Measurements from ENCODE around the gene DLGAP4.

DLGAP4 gene

GRCh38 chr20:36441027-36441414 lies 134.9 kb downstream of the DLGAP4 start:
- H3K27me3 ChIP-seq (replicated peaks; ENCODE audit: insufficient read depth, low read length) = no peaks in the 10 kb centered on the region
- no peak overlapping the region for H3K4me3 ChIP-seq (ENCODE audit: low read length)
- H3K36me3 ChIP-seq (replicated peaks; ENCODE audit: insufficient read depth, low read length) = no peaks in the 10 kb centered on the region
- no peaks in the 10 kb centered on the region for H3K79me2 ChIP-seq (ENCODE audit: low read length)
- no peaks in the 10 kb centered on the region for H3K9me2 ChIP-seq (replicated peaks; ENCODE audit: insufficient read depth, low read length)
- no peaks in the 10 kb centered on the region for H3K9me3 ChIP-seq (replicated peaks; ENCODE audit: insufficient read depth, low read length)
- no peaks in the 10 kb centered on the region for H3K4me1 ChIP-seq (ENCODE audit: low read length)
- no peak overlapping the region for H3K4me2 ChIP-seq (ENCODE audit: low read depth, low read length)
- H4K20me1 ChIP-seq (ENCODE audit: insufficient read depth, low read length) = no peaks in the 10 kb centered on the region
- H3F3A ChIP-seq (ENCODE audit: insufficient read depth, low read length) = no peaks in the 10 kb centered on the region
- DNase-seq = no peak
- no peak overlapping the region for H3K27ac ChIP-seq (ENCODE audit: low read length)
- no peak overlapping the region for H3K9ac ChIP-seq (ENCODE audit: low read length)
- no peak overlapping the region for H2AFZ ChIP-seq (ENCODE audit: low read length)
- TF ChIP-seq CTCF (IDR thresholded peaks at IDR 0.05; ENCODE audit: low read length) (no peak), EZH2 (optimal IDR thresholded peaks at IDR 0.05; ENCODE audit: low read depth, low read length) (no peak), EZH2phosphoT487 (IDR thresholded peaks at IDR 0.05; ENCODE audit: low read length) (no peak)

- no peak for DNase-seq
- Histone ChIP-seq H3K27ac (ENCODE audit: low read length) (no peak overlapping the region), H3K4me1 (ENCODE audit: low read length) (no peaks in the 10 kb centered on the region)
These were observed 135.3 kb downstream of the DLGAP4 start for GRCh38 chr20:36441416-36441815.

GRCh38 chr20:36445847-36446246 lies 139.7 kb downstream of the DLGAP4 start:
- H3K27me3 ChIP-seq (replicated peaks; ENCODE audit: insufficient read depth, low read length) = no peaks in the 10 kb centered on the region
- H3K4me1 ChIP-seq (ENCODE audit: low read length) = no peaks in the 10 kb centered on the region
- no peaks in the 10 kb centered on the region for H4K20me1 ChIP-seq (ENCODE audit: insufficient read depth, low read length)
- no peak overlapping the region for H2AFZ ChIP-seq (ENCODE audit: low read length)
- H3K9ac ChIP-seq (ENCODE audit: low read length) = no peak overlapping the region
- TF ChIP-seq CTCF (IDR thresholded peaks at IDR 0.05; ENCODE audit: low read length) (no peak), EZH2 (optimal IDR thresholded peaks at IDR 0.05; ENCODE audit: low read depth, low read length) (no peak), EZH2phosphoT487 (IDR thresholded peaks at IDR 0.05; ENCODE audit: low read length) (no peak)
- DNase-seq = no peak
- no peak overlapping the region for H3K27ac ChIP-seq (ENCODE audit: low read length)
- no peaks in the 10 kb centered on the region for H3K9me3 ChIP-seq (replicated peaks; ENCODE audit: insufficient read depth, low read length)
- no peak overlapping the region for H3K4me2 ChIP-seq (ENCODE audit: low read depth, low read length)
- H3K36me3 ChIP-seq (replicated peaks; ENCODE audit: insufficient read depth, low read length) = no peaks in the 10 kb centered on the region
- H3F3A ChIP-seq (ENCODE audit: insufficient read depth, low read length) = no peaks in the 10 kb centered on the region
- H3K9me2 ChIP-seq (replicated peaks; ENCODE audit: insufficient read depth, low read length) = no peaks in the 10 kb centered on the region
- no peaks in the 10 kb centered on the region for H3K79me2 ChIP-seq (ENCODE audit: low read length)
- H3K4me3 ChIP-seq (ENCODE audit: low read length) = no peak overlapping the region

More at GRCh38 chr20:36441416-36441815, 135.3 kb downstream of the DLGAP4 start:
- no peak overlapping the region for H3K4me3 ChIP-seq (ENCODE audit: low read length)
- H3K9me3 ChIP-seq (replicated peaks; ENCODE audit: insufficient read depth, low read length) = no peaks in the 10 kb centered on the region
- H3K4me2 ChIP-seq (ENCODE audit: low read depth, low read length) = no peak overlapping the region
- H3K36me3 ChIP-seq (replicated peaks; ENCODE audit: insufficient read depth, low read length) = no peaks in the 10 kb centered on the region
- no peaks in the 10 kb centered on the region for H3F3A ChIP-seq (ENCODE audit: insufficient read depth, low read length)
- no peak overlapping the region for H3K9ac ChIP-seq (ENCODE audit: low read length)
- no peaks in the 10 kb centered on the region for H3K27me3 ChIP-seq (replicated peaks; ENCODE audit: insufficient read depth, low read length)
- no peak for TF ChIP-seq CTCF (IDR thresholded peaks at IDR 0.05; ENCODE audit: low read length)
- no peak for TF ChIP-seq EZH2 (optimal IDR thresholded peaks at IDR 0.05; ENCODE audit: low read depth, low read length)
- TF ChIP-seq EZH2phosphoT487 (IDR thresholded peaks at IDR 0.05; ENCODE audit: low read length) = no peak
- H3K79me2 ChIP-seq (ENCODE audit: low read length) = no peaks in the 10 kb centered on the region
- no peak overlapping the region for H2AFZ ChIP-seq (ENCODE audit: low read length)
- no peaks in the 10 kb centered on the region for H4K20me1 ChIP-seq (ENCODE audit: insufficient read depth, low read length)
- no peaks in the 10 kb centered on the region for H3K9me2 ChIP-seq (replicated peaks; ENCODE audit: insufficient read depth, low read length)
